ENCODE results near the gene GLT6D1. TPM values are rescaled to one million over a fixed set of nuclear protein-coding genes. Genes with fewer than 3 reads are reported as not detected.

GLT6D1 gene
- total RNA-seq, 1 donor from 2014 or later = not detected

GRCh38 chr9:135579356-135579755, 60.0 kb downstream of the GLT6D1 start:
- intact Hi-C loops (cut with micrococcal nuclease) = no loop called here
- Histone ChIP-seq H3K4me3 (no peak overlapping the region), H3K27me3 (ENCODE audit: low read depth) (peaks cover 63% of the 10 kb centered on the region), H3K27ac (replicated peaks) (no peak overlapping the region), H3K36me3 (no peaks in the 10 kb centered on the region), H3K9me3 (replicated peaks) (no peaks in the 10 kb centered on the region), H3K4me1 (no peaks in the 10 kb centered on the region)
- DNase-seq = no peak
- TF ChIP-seq, protein P1, sequence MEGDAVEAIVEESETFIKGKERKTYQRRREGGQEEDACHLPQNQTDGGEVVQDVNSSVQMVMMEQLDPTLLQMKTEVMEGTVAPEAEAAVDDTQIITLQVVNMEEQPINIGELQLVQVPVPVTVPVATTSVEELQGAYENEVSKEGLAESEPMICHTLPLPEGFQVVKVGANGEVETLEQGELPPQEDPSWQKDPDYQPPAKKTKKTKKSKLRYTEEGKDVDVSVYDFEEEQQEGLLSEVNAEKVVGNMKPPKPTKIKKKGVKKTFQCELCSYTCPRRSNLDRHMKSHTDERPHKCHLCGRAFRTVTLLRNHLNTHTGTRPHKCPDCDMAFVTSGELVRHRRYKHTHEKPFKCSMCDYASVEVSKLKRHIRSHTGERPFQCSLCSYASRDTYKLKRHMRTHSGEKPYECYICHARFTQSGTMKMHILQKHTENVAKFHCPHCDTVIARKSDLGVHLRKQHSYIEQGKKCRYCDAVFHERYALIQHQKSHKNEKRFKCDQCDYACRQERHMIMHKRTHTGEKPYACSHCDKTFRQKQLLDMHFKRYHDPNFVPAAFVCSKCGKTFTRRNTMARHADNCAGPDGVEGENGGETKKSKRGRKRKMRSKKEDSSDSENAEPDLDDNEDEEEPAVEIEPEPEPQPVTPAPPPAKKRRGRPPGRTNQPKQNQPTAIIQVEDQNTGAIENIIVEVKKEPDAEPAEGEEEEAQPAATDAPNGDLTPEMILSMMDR (IDR thresholded peaks at IDR 0.05; ENCODE audit: borderline replicate concordance) = no peak

DNA sequence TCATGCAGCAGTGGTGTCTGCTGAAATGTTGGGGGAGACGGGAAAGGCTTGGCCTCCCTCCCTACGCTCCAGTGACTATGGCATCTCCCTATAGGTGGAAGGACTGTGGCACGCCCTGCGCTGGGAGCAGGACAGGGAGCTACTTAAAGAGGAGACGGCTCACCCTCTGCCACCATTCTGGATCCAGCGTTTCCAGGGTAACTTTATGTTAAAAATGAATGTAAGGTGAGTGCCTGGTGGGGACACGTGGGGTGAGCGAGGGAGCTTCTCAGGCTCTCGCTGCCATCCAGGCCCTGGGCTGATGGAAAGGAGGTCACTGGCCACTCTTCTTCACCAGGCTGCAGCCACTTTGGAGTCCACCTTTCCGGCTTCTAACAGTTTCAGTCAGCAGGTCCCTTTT, 62.1 kb downstream of the GLT6D1 start:
- Histone ChIP-seq H3K36me3 (no peaks in the 10 kb centered on the region), H3K9me3 (replicated peaks) (no peaks in the 10 kb centered on the region), H3K4me3 (no peak overlapping the region), H3K27ac (replicated peaks) (no peak overlapping the region), H3K4me1 (no peaks in the 10 kb centered on the region), H3K27me3 (ENCODE audit: low read depth) (peaks cover 59% of the 10 kb centered on the region)
- DNase-seq = no peak
- intact Hi-C loops (cut with micrococcal nuclease) = no loop called here
- TF ChIP-seq, protein P1 (IDR thresholded peaks at IDR 0.05; ENCODE audit: borderline replicate concordance) = no peak

GRCh38 chr9:135575995-135576631, 63.2 kb downstream of the GLT6D1 start:
- Histone ChIP-seq H3K36me3 (no peaks in the 10 kb centered on the region), H3K27ac (replicated peaks) (no peak overlapping the region), H3K4me3 (no peak overlapping the region), H3K27me3 (ENCODE audit: low read depth) (peaks cover 58% of the 10 kb centered on the region), H3K9me3 (replicated peaks) (peaks cover 4% of the 10 kb centered on the region), H3K4me1 (no peaks in the 10 kb centered on the region)
- intact Hi-C loops (cut with micrococcal nuclease) = no loop called here
- TF ChIP-seq, protein P1 (IDR thresholded peaks at IDR 0.05; ENCODE audit: borderline replicate concordance) = no peak
- no peak for DNase-seq

GRCh38 chr9:135574943-135575342, 64.4 kb downstream of the GLT6D1 start:
- Histone ChIP-seq H3K27ac (replicated peaks) (no peak overlapping the region), H3K4me1 (no peaks in the 10 kb centered on the region), H3K36me3 (no peaks in the 10 kb centered on the region), H3K4me3 (no peak overlapping the region), H3K27me3 (ENCODE audit: low read depth) (peaks cover 47% of the 10 kb centered on the region), H3K9me3 (replicated peaks) (peaks cover 7% of the 10 kb centered on the region)
- no peak for DNase-seq
- intact Hi-C loops (cut with micrococcal nuclease) = no loop called here
- TF ChIP-seq, protein P1 (IDR thresholded peaks at IDR 0.05; ENCODE audit: borderline replicate concordance) = no peak

- peaks cover 41% of the 10 kb centered on the region for H3K27me3 ChIP-seq (ENCODE audit: low read depth)
- TF ChIP-seq, protein P1 (IDR thresholded peaks at IDR 0.05; ENCODE audit: borderline replicate concordance) = no peak
- intact Hi-C loops (cut with micrococcal nuclease) = no loop called here
Measured at GRCh38 chr9:135574331-135574730, 65.0 kb downstream of the GLT6D1 start.

More at GRCh38 chr9:135574331-135574730, 65.0 kb downstream of the GLT6D1 start:
- H3K27ac ChIP-seq (replicated peaks) = no peak overlapping the region
- DNase-seq = no peak
- peaks cover 13% of the 10 kb centered on the region for H3K9me3 ChIP-seq (replicated peaks)
- no peaks in the 10 kb centered on the region for H3K4me1 ChIP-seq
- H3K36me3 ChIP-seq = no peaks in the 10 kb centered on the region
- H3K4me3 ChIP-seq = no peak overlapping the region

Other genes with a start within 250 kb of the GLT6D1 start
- gene PPP1R26, start 159.8 kb downstream of the GLT6D1 start, total RNA-seq = 20.9 TPM
- gene MRPS2, start 138.9 kb downstream of the GLT6D1 start, total RNA-seq = 42.6 TPM
- gene LCN1, start 118.1 kb downstream of the GLT6D1 start, total RNA-seq = not detected
- not detected for gene OBP2A, start 93.4 kb downstream of the GLT6D1 start, total RNA-seq
- gene PAEP, start 77.8 kb downstream of the GLT6D1 start, total RNA-seq = not detected
- not detected for gene LCN9, start 23.8 kb upstream of the GLT6D1 start, total RNA-seq
- gene SOHLH1, start 59.9 kb upstream of the GLT6D1 start, total RNA-seq = not detected
- gene KCNT1, start 62.6 kb upstream of the GLT6D1 start, total RNA-seq = 3.3 TPM

Measured in left ventricle myocardium inferior (tissue), 1 donor.